ENCODE results near the gene CIP2A. TPM values are rescaled to one million over a fixed set of nuclear protein-coding genes. Genes with fewer than 3 reads are reported as not detected.
"Not testable (repeated sequence)": the region's sequence is repeated elsewhere in the genome, so short reads cannot be mapped to it uniquely, and the experiment has no call there.

CIP2A gene
- 6.9 TPM for total RNA-seq

- peak within 1 kb of the TSS; percentile 58 to 66 for H3K4me3 ChIP-seq
- H3K36me3 ChIP-seq = no peaks in the 10 kb centered on the region
- DNase-seq (ENCODE audit: extremely low spot score in 2 of 2) = peak in 1 of 2 donors; percentile 90
- TF ChIP-seq POLR2A (IDR thresholded peaks at IDR 0.05) (peak in 1 of 2 donors; percentile 32), POLR2AphosphoS5 (IDR thresholded peaks at IDR 0.05; ENCODE audit: insufficient read depth in 1 of 2, low read depth in 1 of 2) (peak; percentile 69 to 92), CTCF (IDR thresholded peaks at IDR 0.05) (no peak)
- H3K4me1 ChIP-seq = peaks cover 20% of the 10 kb centered on the region
- H3K27me3 ChIP-seq = no peaks in the 10 kb centered on the region
- H3K27ac ChIP-seq = peak within 1 kb of the TSS; percentile 95
- intact Hi-C loops (cut with DNase I) = no loop called here
- no peaks in the 10 kb centered on the region for H3K9me3 ChIP-seq
Measured at GRCh38 chr3:108589081-108589997, at the start of gene CIP2A, which contains the start of gene DZIP3. TSS of gene CIP2A (minus strand) at chr3:108589438. CDS start at chr3:108589375, 63 bp downstream. TSS of gene DZIP3 (plus strand) at chr3:108589722. CDS start at chr3:108605407, 15,685 bp downstream.

GRCh38 chr3:108629974-108630373, 40.7 kb upstream of the CIP2A start:
- DNase-seq (ENCODE audit: extremely low spot score in 2 of 2) = no peak
- intact Hi-C loops (cut with DNase I) = no loop called here
- Histone ChIP-seq H3K4me1 (no peaks in the 10 kb centered on the region), H3K4me3 (no peak overlapping the region), H3K27me3 (no peaks in the 10 kb centered on the region), H3K9me3 (no peaks in the 10 kb centered on the region), H3K36me3 (no peaks in the 10 kb centered on the region), H3K27ac (no peak overlapping the region)
- TF ChIP-seq POLR2A (IDR thresholded peaks at IDR 0.05) (no peak), POLR2AphosphoS5 (IDR thresholded peaks at IDR 0.05; ENCODE audit: insufficient read depth in 1 of 2, low read depth in 1 of 2) (no peak), CTCF (IDR thresholded peaks at IDR 0.05) (no peak)

GRCh38 chr3:108623504-108623903, 34.3 kb upstream of the CIP2A start:
- TF ChIP-seq POLR2AphosphoS5 (IDR thresholded peaks at IDR 0.05; ENCODE audit: insufficient read depth in 1 of 2, low read depth in 1 of 2) (no peak), POLR2A (IDR thresholded peaks at IDR 0.05) (no peak), CTCF (IDR thresholded peaks at IDR 0.05) (no peak)

GRCh38 chr3:108620250-108620649, 31.0 kb upstream of the CIP2A start:
- Histone ChIP-seq H3K27ac (no peak overlapping the region), H3K36me3 (no peaks in the 10 kb centered on the region), H3K4me3 (no peak overlapping the region), H3K4me1 (no peaks in the 10 kb centered on the region), H3K9me3 (no peaks in the 10 kb centered on the region), H3K27me3 (no peaks in the 10 kb centered on the region)
- TF ChIP-seq CTCF (IDR thresholded peaks at IDR 0.05) (no peak), POLR2A (IDR thresholded peaks at IDR 0.05) (no peak), POLR2AphosphoS5 (IDR thresholded peaks at IDR 0.05; ENCODE audit: insufficient read depth in 1 of 2, low read depth in 1 of 2) (no peak)
- DNase-seq (ENCODE audit: extremely low spot score in 2 of 2) = no peak
- intact Hi-C loops (cut with DNase I) = no loop called here

More at GRCh38 chr3:108623504-108623903, 34.3 kb upstream of the CIP2A start:
- Histone ChIP-seq H3K27me3 (no peaks in the 10 kb centered on the region), H3K4me3 (no peak overlapping the region), H3K4me1 (no peaks in the 10 kb centered on the region), H3K9me3 (no peaks in the 10 kb centered on the region), H3K36me3 (no peaks in the 10 kb centered on the region), H3K27ac (no peak overlapping the region)
- DNase-seq (ENCODE audit: extremely low spot score in 2 of 2) = no peak
- intact Hi-C loops (cut with DNase I) = no loop called here

- intact Hi-C loops (cut with DNase I); H3K4me3 ChIP-seq; DNase-seq (ENCODE audit: extremely low spot score in 2 of 2); H3K27ac ChIP-seq; H3K9me3 ChIP-seq; H3K36me3 ChIP-seq; H3K4me1 ChIP-seq; H3K27me3 ChIP-seq: not testable (repeated sequence)
Measured at GRCh38 chr3:108616090-108616489, 26.9 kb upstream of the CIP2A start.

All from vagina (tissue), 2 donors.